WI38 (cell line): Measurements from ENCODE around the gene DDHD1.

Experiments
- H3K4me3 ChIP-seq: 2 replicates; pipeline ENCODE4 v1.5.1; 2011; ENCODE audit warnings: low read depth, mild to moderate bottlenecking, control low read depth, low read length
- TF ChIP-seq, protein P1 (sequence below): IDR thresholded peaks from 2 replicates; pipeline ENCODE4 v1.5.1; 2012; ENCODE audit warnings: low read depth, mild to moderate bottlenecking, control low read depth, low read length

Gene DDHD1

DNA sequence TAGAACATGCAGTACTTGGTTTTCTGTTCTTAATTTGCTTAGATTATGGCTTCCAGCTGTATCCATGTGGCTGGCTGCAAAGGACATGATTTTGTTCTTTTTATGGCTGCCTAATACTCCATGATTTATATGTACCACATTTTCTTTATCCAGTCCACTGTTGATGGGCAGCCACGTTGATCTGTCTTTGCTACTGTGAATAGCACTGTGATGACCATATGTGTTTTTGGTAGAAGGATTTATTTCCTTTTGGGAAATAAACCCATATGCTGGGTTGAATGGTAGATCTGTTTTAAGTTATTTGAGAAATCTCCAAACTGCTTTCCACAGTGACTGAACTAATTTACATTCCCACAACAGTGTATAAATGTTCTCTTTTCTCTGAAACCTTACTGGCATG lies 116.1 kb downstream of the DDHD1 start:
- TF ChIP-seq, protein P1, sequence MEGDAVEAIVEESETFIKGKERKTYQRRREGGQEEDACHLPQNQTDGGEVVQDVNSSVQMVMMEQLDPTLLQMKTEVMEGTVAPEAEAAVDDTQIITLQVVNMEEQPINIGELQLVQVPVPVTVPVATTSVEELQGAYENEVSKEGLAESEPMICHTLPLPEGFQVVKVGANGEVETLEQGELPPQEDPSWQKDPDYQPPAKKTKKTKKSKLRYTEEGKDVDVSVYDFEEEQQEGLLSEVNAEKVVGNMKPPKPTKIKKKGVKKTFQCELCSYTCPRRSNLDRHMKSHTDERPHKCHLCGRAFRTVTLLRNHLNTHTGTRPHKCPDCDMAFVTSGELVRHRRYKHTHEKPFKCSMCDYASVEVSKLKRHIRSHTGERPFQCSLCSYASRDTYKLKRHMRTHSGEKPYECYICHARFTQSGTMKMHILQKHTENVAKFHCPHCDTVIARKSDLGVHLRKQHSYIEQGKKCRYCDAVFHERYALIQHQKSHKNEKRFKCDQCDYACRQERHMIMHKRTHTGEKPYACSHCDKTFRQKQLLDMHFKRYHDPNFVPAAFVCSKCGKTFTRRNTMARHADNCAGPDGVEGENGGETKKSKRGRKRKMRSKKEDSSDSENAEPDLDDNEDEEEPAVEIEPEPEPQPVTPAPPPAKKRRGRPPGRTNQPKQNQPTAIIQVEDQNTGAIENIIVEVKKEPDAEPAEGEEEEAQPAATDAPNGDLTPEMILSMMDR: no peak
- no peak overlapping the region for H3K4me3 ChIP-seq

DNA sequence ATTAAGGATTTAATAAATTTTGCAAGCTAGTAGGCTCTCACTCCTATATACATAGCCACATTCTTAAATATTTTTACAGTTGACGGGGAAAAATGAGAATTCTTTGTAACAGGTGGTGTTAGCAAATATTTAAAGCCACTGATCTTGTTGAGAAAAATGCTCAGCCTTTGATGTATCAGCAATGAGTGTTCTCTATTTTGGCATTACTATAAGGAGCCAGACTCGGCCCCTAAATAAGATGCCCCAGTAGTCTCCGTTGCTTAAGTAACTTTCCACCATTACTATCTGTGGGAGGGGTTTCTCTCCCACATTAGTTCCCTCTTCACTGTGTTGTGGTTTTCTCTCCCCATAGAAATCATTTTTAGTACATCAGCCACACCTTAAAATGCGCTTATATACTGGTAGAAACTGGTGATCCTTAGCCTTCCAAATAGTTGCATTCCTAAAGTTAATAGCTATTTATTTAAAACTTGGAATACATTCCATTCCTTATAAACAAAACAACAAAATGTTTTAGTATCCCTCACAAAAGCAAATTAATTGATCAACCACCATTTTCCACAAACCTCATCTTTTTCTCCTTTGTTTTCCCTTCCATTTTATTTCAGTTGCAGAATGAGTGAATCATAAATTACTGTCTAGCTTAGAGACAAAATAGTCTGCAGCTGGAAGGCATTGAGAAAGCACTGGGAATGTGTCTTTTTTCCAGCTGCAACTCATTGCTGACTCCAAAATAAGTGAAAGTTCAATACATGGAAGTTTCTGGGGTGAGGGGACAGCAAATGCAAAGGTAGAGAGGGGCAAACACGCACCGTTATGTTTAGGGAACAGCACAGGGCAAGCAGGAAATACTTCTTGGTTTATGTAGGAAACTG lies 117.5 kb downstream of the DDHD1 start:
- TF ChIP-seq, protein P1: no peak
- H3K4me3 ChIP-seq: no peak overlapping the region

DNA sequence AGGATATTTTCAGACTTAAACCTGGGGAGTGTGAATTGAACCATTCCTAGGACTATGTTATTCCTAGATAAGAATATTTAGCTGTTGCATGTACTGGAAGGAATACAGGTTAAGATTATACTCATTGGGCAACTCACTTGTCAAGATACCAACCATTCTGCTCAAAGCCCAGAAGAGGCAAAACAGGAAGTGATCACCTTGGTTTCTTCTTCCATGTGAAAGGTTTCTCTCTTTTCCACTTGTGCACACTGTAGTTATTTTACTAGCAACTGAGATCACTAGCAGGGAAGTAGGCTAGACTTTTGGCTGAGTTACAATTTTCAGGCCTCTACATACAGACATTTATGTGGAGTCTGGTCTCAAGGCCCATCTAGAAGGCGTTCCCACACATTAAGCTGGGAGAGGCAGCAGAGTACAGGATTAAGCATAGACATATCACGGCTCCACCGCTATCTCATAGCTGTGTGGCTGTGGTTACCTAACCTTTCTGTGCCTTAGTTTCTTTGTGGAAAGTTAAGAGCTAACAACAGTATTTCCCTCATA lies 118.4 kb downstream of the DDHD1 start:
- TF ChIP-seq, protein P1: no peak
- no peak overlapping the region for H3K4me3 ChIP-seq

DNA sequence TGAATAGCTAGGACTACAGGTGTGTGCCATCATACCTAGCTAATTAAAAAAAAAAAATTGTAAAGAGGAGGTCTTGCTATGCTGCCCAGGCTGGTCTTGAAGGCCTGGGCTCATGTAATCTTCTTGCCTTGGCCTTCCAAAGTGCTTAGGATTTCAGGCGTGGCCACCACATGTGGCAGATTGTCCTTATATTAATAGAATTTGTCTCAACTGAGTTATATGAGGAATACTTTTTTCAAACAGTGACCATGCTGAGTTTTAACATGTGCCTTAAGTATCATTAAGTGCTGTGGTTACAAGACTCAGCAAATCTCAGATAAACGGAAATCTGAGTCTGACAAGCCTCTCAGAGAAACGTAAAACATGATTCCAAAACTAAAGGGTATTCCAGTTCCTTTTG lies 119.1 kb downstream of the DDHD1 start:
- TF ChIP-seq, protein P1: no peak
- H3K4me3 ChIP-seq: no peak overlapping the region

DNA sequence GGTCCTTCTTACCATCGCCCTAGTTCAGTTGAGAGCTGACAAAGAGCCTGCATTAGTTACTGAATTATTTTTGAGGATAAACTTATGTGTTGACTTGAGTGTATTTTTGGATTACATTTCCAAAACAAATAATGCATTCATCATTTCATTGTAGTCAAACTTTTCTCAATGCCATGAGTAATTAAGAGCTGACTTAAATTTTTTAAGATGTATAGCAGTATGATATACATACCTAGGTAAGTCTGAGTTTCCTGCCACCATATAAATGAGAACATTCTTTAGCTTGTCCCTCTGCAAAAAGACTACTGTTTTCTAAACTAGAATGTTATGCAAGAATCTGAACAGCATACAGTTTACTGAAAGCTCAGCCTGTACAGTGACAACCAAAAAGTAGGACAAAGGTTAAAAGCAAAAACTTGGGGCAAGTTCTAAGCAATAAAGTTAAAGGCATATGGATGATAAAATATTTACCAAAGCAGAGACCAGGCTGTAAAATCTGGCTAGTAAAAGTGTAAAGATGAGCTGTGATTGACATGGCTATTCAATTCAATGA lies 120.2 kb downstream of the DDHD1 start:
- H3K4me3 ChIP-seq: no peak overlapping the region
- TF ChIP-seq, protein P1: no peak

DNA sequence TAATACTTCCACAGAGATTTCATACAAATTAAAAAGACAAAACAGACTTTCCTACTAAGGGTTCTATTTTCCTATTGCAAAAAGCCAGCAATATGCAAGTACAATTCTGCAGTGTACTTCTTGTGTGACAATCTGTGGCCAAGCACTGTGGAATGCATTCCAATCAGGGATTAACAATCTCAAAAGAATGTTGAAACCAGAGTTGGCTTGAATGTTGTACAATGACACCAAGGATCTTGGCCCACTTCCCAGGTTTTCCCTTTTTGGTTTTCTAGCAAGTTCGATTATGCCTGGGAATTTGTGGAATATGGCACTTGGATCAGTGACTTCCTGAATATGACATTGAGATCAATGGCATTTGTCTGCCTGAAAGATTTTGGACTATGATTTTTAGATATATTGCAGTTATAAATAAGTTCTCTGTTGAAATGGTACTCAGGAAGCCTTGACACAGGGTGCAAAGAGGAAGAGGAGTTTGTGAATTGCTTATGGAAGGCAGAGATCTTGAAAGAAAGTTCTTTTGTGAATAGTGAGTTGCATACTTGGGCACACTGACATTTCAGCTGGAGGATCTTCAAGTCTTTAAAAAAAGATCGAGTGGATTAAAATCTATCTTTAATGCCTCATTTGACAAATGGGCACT lies 120.8 kb downstream of the DDHD1 start:
- TF ChIP-seq, protein P1: no peak

More for the DNA sequence above, 120.8 kb downstream of the DDHD1 start:
- H3K4me3 ChIP-seq: no peak overlapping the region
